Astrocyte (in vitro differentiated cells and primary cell): Measurements from ENCODE around the gene SCUBE3. TPM values are rescaled to one million over a fixed set of nuclear protein-coding genes. Genes with fewer than 3 reads are reported as not detected.

Experiments used
- DNase-seq: peaks from one replicate; pipeline ENCODE4 v3.0.0-alpha.2; 2010; ENCODE audit warnings: low read depth
- FAIRE-seq: peaks from 2 replicates; lab custom pipeline; 2011; peaks lifted over from hg19 to GRCh38; lab: Jason Lieb, UNC
- H2AFZ ChIP-seq: 2 replicates; pipeline ENCODE4 v1.6.0; 2012; ENCODE audit warnings: low read depth, low read length, inconsistent platforms
- H3K27ac ChIP-seq: 2 replicates; pipeline ENCODE4 v1.5.1; 2011; ENCODE audit warnings: low read depth, low read length, inconsistent platforms
- H3K27me3 ChIP-seq: 2 replicates; pipeline ENCODE4 v1.6.0; 2011; ENCODE audit warnings: low read length, inconsistent platforms; ENCODE audit not compliant: insufficient read depth
- H3K36me3 ChIP-seq: 2 replicates; pipeline ENCODE4 v1.5.1; 2011; ENCODE audit warnings: low read length, inconsistent platforms; ENCODE audit not compliant: insufficient read depth
- H3K4me1 ChIP-seq: 2 replicates; pipeline ENCODE4 v1.5.1; 2011; ENCODE audit warnings: low read length, inconsistent platforms; ENCODE audit not compliant: insufficient read depth
- H3K4me2 ChIP-seq: 2 replicates; pipeline ENCODE4 v1.6.0; 2012; ENCODE audit warnings: low read length, inconsistent platforms
- H3K4me3 ChIP-seq: 2 replicates; pipeline ENCODE4 v1.5.1; 2011; ENCODE audit warnings: low read depth, mild to moderate bottlenecking, low read length, inconsistent platforms; ENCODE audit not compliant: insufficient read depth
- H3K79me2 ChIP-seq: 2 replicates; pipeline ENCODE4 v1.6.0; 2012; ENCODE audit warnings: mild to moderate bottlenecking, low read length, inconsistent platforms; ENCODE audit not compliant: insufficient read depth
- H3K9ac ChIP-seq: 2 replicates; pipeline ENCODE4 v1.6.0; 2012; ENCODE audit warnings: mild to moderate bottlenecking, low read length, inconsistent platforms
- H3K9me3 ChIP-seq: 2 replicates; pipeline ENCODE4 v1.5.1; 2012; ENCODE audit warnings: low read depth, mild to moderate bottlenecking, low read length, inconsistent platforms; ENCODE audit not compliant: insufficient read depth
- H4K20me1 ChIP-seq: 2 replicates; pipeline ENCODE4 v1.6.0; 2012; ENCODE audit warnings: low read length, inconsistent platforms; ENCODE audit not compliant: insufficient read depth
- H3K27ac Mint-ChIP-seq: one replicate; pipeline ENCODE4 v1.8.0; 2021; ENCODE audit warnings: mild to moderate bottlenecking, mixed read lengths; ENCODE audit not compliant: unreplicated experiment
- H3K27me3 Mint-ChIP-seq: one replicate; pipeline ENCODE4 v1.8.0; 2021; ENCODE audit warnings: low read depth, mixed read lengths; ENCODE audit not compliant: unreplicated experiment
- H3K36me3 Mint-ChIP-seq: one replicate; pipeline ENCODE4 v1.8.0; 2021; ENCODE audit warnings: low read depth, mixed read lengths; ENCODE audit not compliant: unreplicated experiment
- H3K4me1 Mint-ChIP-seq: one replicate; pipeline ENCODE4 v1.8.0; 2021; ENCODE audit warnings: low read depth, mixed read lengths; ENCODE audit not compliant: unreplicated experiment
- H3K4me3 Mint-ChIP-seq: one replicate; pipeline ENCODE4 v1.8.0; 2021; ENCODE audit warnings: mild to moderate bottlenecking, moderate library complexity, mixed read lengths; ENCODE audit not compliant: unreplicated experiment
- H3K9me3 Mint-ChIP-seq: one replicate; pipeline ENCODE4 v1.8.0; 2021; ENCODE audit warnings: mild to moderate bottlenecking, mixed read lengths; ENCODE audit not compliant: unreplicated experiment
- EZH2 ChIP-seq: IDR thresholded peaks from 2 replicates; pipeline ENCODE4 v1.6.1; 2012; ENCODE audit warnings: mild to moderate bottlenecking, low read length, inconsistent platforms; ENCODE audit not compliant: insufficient read depth
- total RNA-seq: library from RNA; stranded (reverse); gene quantifications from 2 replicates; pipeline ENCODE4 v1.2.1, GENCODE V29; 2021
- TF ChIP-seq, protein P1 (sequence below): IDR thresholded peaks from 2 replicates; pipeline ENCODE4 v1.5.1; 2011; ENCODE audit warnings: low read depth, mild to moderate bottlenecking, inconsistent platforms, low read length, moderate library complexity; ENCODE audit not compliant: insufficient read depth

The SCUBE3 gene
- total RNA-seq, 1 donor from 2014 or later = 10.1 TPM

GRCh38 chr6:35176301-35177024, 37.3 kb upstream of the SCUBE3 start:
- Histone ChIP-seq H3K79me2 (no peaks in the 10 kb centered on the region), H3K4me2 (no peak overlapping the region), H3K4me3 (no peak overlapping the region), H4K20me1 (no peaks in the 10 kb centered on the region), H3K36me3 (no peaks in the 10 kb centered on the region), H3K4me1 (peaks cover 33% of the 10 kb centered on the region), H3K27me3 (no peaks in the 10 kb centered on the region), H2AFZ (no peak overlapping the region), H3K9me3 (no peaks in the 10 kb centered on the region), H3K27ac (no peak overlapping the region), H3K9ac (no peak overlapping the region)
- Mint-ChIP-seq H3K4me3 (no peak overlapping the region), H3K27ac (no peak overlapping the region), H3K36me3 (no peaks in the 10 kb centered on the region), H3K4me1 (peaks cover 18% of the 10 kb centered on the region), H3K9me3 (no peaks in the 10 kb centered on the region), H3K27me3 (peaks cover 8% of the 10 kb centered on the region)
- no peak for TF ChIP-seq EZH2
- TF ChIP-seq, protein P1, sequence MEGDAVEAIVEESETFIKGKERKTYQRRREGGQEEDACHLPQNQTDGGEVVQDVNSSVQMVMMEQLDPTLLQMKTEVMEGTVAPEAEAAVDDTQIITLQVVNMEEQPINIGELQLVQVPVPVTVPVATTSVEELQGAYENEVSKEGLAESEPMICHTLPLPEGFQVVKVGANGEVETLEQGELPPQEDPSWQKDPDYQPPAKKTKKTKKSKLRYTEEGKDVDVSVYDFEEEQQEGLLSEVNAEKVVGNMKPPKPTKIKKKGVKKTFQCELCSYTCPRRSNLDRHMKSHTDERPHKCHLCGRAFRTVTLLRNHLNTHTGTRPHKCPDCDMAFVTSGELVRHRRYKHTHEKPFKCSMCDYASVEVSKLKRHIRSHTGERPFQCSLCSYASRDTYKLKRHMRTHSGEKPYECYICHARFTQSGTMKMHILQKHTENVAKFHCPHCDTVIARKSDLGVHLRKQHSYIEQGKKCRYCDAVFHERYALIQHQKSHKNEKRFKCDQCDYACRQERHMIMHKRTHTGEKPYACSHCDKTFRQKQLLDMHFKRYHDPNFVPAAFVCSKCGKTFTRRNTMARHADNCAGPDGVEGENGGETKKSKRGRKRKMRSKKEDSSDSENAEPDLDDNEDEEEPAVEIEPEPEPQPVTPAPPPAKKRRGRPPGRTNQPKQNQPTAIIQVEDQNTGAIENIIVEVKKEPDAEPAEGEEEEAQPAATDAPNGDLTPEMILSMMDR = no peak
- FAIRE-seq (no peak), DNase-seq (no peak)

DNA sequence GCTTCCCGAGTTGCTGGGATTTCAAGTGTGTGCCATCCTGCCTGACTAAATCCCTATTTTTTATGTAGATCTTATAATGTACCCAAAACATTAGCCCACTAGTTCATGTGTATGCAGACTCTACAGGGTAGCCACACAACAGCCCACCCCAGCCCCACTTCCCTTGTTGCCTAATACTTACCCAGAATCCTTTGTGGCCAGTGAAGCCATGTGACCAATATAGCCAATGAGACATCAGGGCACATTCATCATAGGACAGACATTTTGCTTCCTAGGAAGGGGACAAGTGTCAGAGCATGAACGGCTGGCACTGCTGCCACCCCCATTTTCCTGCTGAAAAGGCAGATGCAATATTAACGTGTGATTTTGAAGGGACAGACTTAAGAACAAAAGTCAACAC, 36.6 kb upstream of the SCUBE3 start:
- Histone ChIP-seq H3K79me2 (no peaks in the 10 kb centered on the region), H4K20me1 (no peaks in the 10 kb centered on the region), H3K36me3 (no peaks in the 10 kb centered on the region), H3K27me3 (no peaks in the 10 kb centered on the region), H3K4me3 (no peak overlapping the region), H3K4me2 (no peak overlapping the region), H3K4me1 (peaks cover 40% of the 10 kb centered on the region), H2AFZ (no peak overlapping the region), H3K9me3 (no peaks in the 10 kb centered on the region), H3K27ac (no peak overlapping the region), H3K9ac (no peak overlapping the region)
- peaks cover 7% of the 10 kb centered on the region for H3K27me3 Mint-ChIP-seq
- H3K4me3 Mint-ChIP-seq = no peak overlapping the region
- no peaks in the 10 kb centered on the region for H3K36me3 Mint-ChIP-seq
- TF ChIP-seq, protein P1 = no peak
- no peak for TF ChIP-seq EZH2
- no peaks in the 10 kb centered on the region for H3K9me3 Mint-ChIP-seq
- FAIRE-seq (no peak), DNase-seq (no peak)
- peaks cover 19% of the 10 kb centered on the region for H3K4me1 Mint-ChIP-seq
- H3K27ac Mint-ChIP-seq = no peak overlapping the region

DNA sequence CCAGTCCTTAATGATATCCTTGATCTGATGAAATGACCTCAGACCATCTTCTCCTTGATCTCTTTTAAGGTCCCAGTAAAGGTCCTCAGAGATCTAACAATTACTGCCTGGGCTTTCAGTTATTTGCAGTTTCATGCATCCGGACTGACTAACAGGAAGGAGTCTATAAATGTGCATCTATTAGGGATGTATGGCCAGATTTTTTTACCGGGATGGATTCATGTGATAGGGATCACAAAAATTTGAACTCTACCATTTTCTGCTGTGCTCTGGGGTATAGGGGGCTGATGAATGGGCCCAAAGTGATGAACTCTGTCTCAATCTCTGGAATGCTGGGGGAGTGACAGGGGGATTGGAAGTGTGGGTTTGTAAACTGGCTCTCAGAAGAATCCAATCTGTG, 36.2 kb upstream of the SCUBE3 start:
- Mint-ChIP-seq H3K4me1 (peaks cover 19% of the 10 kb centered on the region), H3K4me3 (peak overlapping the region; percentile 58), H3K36me3 (no peaks in the 10 kb centered on the region), H3K9me3 (no peaks in the 10 kb centered on the region), H3K27ac (no peak overlapping the region), H3K27me3 (peaks cover 6% of the 10 kb centered on the region)
- no peak overlapping the region for H3K27ac ChIP-seq
- FAIRE-seq = peak; percentile 58
- no peak for DNase-seq
- H3K4me3 ChIP-seq = no peak overlapping the region
- no peaks in the 10 kb centered on the region for H3K79me2 ChIP-seq
- H3K27me3 ChIP-seq = no peaks in the 10 kb centered on the region
- peak overlapping the region; percentile 8 for H3K4me2 ChIP-seq
- H3K36me3 ChIP-seq = no peaks in the 10 kb centered on the region
- TF ChIP-seq EZH2 = no peak
- TF ChIP-seq, protein P1 = no peak
- no peaks in the 10 kb centered on the region for H3K9me3 ChIP-seq
- H4K20me1 ChIP-seq = no peaks in the 10 kb centered on the region
- peaks cover 40% of the 10 kb centered on the region for H3K4me1 ChIP-seq
- no peak overlapping the region for H2AFZ ChIP-seq
- no peak overlapping the region for H3K9ac ChIP-seq
